ENCODE data around the gene ANOS1. TPM values are rescaled to one million over a fixed set of nuclear protein-coding genes. Genes with fewer than 3 reads are reported as not detected.

Gene ANOS1
- total RNA-seq, 1 experiment from 2014 or later = 54.9 TPM

GRCh38 chrX:8607326-8607725, 124.6 kb downstream of the ANOS1 start:
- Histone ChIP-seq H3K27ac (ENCODE audit: insufficient read length, low read depth, low read length) (no peak overlapping the region), H2BK120ac (ENCODE audit: low read depth, low read length, poor library complexity, severe bottlenecking) (no peak overlapping the region), H2BK5ac (ENCODE audit: insufficient read length, low read length) (no peak overlapping the region), H2BK12ac (ENCODE audit: insufficient read length, low read depth, low read length) (no peak overlapping the region), H3K23me2 (ENCODE audit: insufficient read length, low read depth, low read length, poor library complexity, severe bottlenecking) (no peaks in the 10 kb centered on the region), H3K23ac (ENCODE audit: insufficient read length, low read depth, low read length) (no peak overlapping the region), H3K4me1 (ENCODE audit: insufficient read depth, low read length) (no peaks in the 10 kb centered on the region; the same call in 1 of the 2 replicates), H2AK5ac (ENCODE audit: insufficient read length, low read length) (no peak overlapping the region), H2AFZ (ENCODE audit: low read length) (no peak overlapping the region), H3K4me2 (ENCODE audit: insufficient read depth, insufficient read length, low read length) (no peak overlapping the region), H3K27me3 (ENCODE audit: insufficient read depth, low read length) (no peaks in the 10 kb centered on the region), H3K9ac (ENCODE audit: extremely low read depth, insufficient read length, low read length) (no peak overlapping the region), H4K91ac (ENCODE audit: insufficient read length, low read depth, low read length) (no peak overlapping the region), H3K14ac (ENCODE audit: insufficient read depth, low read length) (no peak overlapping the region), H3K79me2 (ENCODE audit: insufficient read depth, low read length) (peaks cover 3% of the 10 kb centered on the region; the same call in 1 of the 2 replicates), H2BK20ac (ENCODE audit: low read depth, low read length, poor library complexity, severe bottlenecking) (no peak overlapping the region), H3K4ac (ENCODE audit: low read depth, low read length) (no peak overlapping the region), H4K5ac (ENCODE audit: insufficient read length, low read depth, low read length) (no peak overlapping the region), H3K56ac (ENCODE audit: insufficient read length, low read depth, low read length) (no peak overlapping the region), H4K8ac (replicated peaks; ENCODE audit: insufficient read length, low read depth, low read length) (no peak overlapping the region), H4K20me1 (ENCODE audit: control insufficient read depth, insufficient read depth, insufficient read length) (no peaks in the 10 kb centered on the region), H3K79me1 (ENCODE audit: insufficient read depth, low read depth, low read length, poor library complexity, severe bottlenecking) (no peaks in the 10 kb centered on the region), H3T11ph (ENCODE audit: low read length) (no peak overlapping the region), H2BK15ac (ENCODE audit: low read depth, low read length) (no peak overlapping the region), H3K18ac (ENCODE audit: insufficient read length, low read depth, low read length) (no peak overlapping the region), H3K9me3 (ENCODE audit: control insufficient read depth, low read depth, low read length) (no peaks in the 10 kb centered on the region)
- Mint-ChIP-seq H3K4me1 (peaks cover 3 to 6% of the 10 kb centered on the region in 2 experiments; a peak in 3 of 4 replicates), H3K36me3 (ENCODE audit: insufficient read depth in 1 of 3, low read depth in 3 of 3) (peaks cover 18 to 33% (median 23%) of the 10 kb centered on the region in 3 experiments), H3K27me3 (ENCODE audit: low read depth) (no peaks in the 10 kb centered on the region), H3K4me3 (no peak overlapping the region), H3K9me3 (peaks cover 8% of the 10 kb centered on the region in 2 experiments; a peak in 3 of 5 replicates), H3K27ac (no peak overlapping the region)
- no CpG with 5 or more reads among the region's 2 CpGs for whole genome bisulfite sequencing (ENCODE audit: extremely low coverage, insufficient read length, low lambda C conversion rate)
- no peak for TF ChIP-seq CTCF (conservative IDR thresholded peaks at IDR 0.05)
- no peak for DNase-seq
